GM11168 (cell line): Measurements from ENCODE around the gene EEFSEC.

Experiments used
- in situ Hi-C: fragments of 300-500 bp; cut with MboI; formaldehyde crosslinking; loops from one replicate; pipeline ENCODE4 v1.12.0; 2022; ENCODE audit warnings: low sequenced_read_pairs; ENCODE audit not compliant: unreplicated experiment

Gene EEFSEC, protein sequence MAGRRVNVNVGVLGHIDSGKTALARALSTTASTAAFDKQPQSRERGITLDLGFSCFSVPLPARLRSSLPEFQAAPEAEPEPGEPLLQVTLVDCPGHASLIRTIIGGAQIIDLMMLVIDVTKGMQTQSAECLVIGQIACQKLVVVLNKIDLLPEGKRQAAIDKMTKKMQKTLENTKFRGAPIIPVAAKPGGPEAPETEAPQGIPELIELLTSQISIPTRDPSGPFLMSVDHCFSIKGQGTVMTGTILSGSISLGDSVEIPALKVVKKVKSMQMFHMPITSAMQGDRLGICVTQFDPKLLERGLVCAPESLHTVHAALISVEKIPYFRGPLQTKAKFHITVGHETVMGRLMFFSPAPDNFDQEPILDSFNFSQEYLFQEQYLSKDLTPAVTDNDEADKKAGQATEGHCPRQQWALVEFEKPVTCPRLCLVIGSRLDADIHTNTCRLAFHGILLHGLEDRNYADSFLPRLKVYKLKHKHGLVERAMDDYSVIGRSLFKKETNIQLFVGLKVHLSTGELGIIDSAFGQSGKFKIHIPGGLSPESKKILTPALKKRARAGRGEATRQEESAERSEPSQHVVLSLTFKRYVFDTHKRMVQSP

GRCh38 chr3:128153156-128154041 lies at the start of gene EEFSEC:
Gene EEFSEC, plus strand, starts transcription at chr3:128153481. Its CDS starts 27 bp downstream, at chr3:128153508.
- in situ Hi-C loops: no loop called here

- in situ Hi-C loops: no loop called here
Measured at GRCh38 chr3:128107834-128108233, 45.4 kb upstream of the EEFSEC start.

DNA sequence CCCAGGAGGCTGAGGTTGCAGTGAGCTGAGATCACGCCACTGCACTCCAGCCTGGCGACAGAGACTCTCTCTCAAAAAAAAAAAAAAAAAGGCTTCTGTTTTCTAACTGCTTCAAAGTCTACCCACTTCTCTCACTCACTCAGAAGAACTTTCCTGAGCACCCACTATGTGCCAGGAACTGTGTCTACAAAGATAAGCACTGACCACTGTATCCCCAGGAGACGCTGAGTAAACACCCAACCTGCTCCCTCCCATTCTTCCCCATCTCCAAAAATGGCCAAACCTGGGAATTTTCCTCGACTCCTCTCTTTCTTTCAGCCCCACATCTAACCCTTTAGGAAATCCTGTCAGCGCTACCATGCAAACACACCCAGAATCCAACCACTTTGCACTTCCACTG lies 42.1 kb upstream of the EEFSEC start:
- in situ Hi-C loops: no loop called here

- in situ Hi-C loops: no loop called here
Measured at GRCh38 chr3:128112357-128112968, 40.8 kb upstream of the EEFSEC start.

- in situ Hi-C loops: no loop called here
Measured at GRCh38 chr3:128113817-128114794, 39.2 kb upstream of the EEFSEC start.

DNA sequence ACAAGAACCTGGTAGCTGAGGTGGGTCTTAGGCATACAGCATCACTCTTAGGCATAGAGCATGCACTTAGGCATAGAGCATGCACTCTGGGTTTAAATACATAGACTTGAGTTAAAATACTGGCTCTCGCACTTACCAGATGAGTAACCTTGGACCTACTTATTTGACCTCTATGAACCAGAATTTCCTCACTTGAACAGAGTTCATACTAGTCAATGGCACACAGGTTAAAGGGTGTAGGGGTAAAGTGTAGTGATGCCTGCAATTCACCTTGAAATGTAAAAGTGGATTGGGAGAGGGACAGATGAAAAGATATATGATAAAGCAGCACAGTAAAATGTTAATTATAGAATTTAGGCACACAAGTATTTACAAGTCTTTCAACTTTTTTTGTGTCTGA lies 31.3 kb upstream of the EEFSEC start:
- in situ Hi-C loops: no loop called here

- in situ Hi-C loops: no loop called here
Measured at GRCh38 chr3:128123156-128123537, 30.1 kb upstream of the EEFSEC start.

GRCh38 chr3:128123538-128124368 lies 29.5 kb upstream of the EEFSEC start, which contains the start of gene RUVBL1:
Gene RUVBL1, minus strand, starts transcription at chr3:128123812. Its CDS starts 88 bp downstream, at chr3:128123724.
- in situ Hi-C loops: no loop called here

DNA sequence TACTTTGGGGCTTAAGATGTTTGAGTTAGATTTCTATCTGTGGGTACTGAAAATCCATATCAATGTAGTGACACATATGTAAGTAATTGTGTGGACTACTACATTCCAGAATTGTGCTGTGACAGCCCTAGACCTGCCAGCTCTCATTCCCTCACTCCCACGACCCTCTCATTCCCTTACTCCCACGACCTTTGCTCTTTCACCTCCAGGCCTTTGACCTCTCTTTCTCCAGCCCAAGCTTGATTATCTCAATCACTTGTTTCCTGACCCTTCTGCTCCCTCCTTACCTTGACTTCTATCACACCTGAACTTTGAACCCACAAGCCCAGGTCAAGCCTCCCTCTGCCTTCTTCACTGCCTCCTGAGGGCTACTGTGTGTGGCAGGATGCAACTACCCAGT lies 26.0 kb upstream of the EEFSEC start:
- in situ Hi-C loops: no loop called here

- in situ Hi-C loops: no loop called here
Measured at GRCh38 chr3:128128251-128128650, 25.0 kb upstream of the EEFSEC start.

GRCh38 chr3:128131897-128132646 lies 21.2 kb upstream of the EEFSEC start:
- in situ Hi-C loops: no loop called here

- in situ Hi-C loops: no loop called here
Measured at GRCh38 chr3:128133273-128133883, 19.9 kb upstream of the EEFSEC start.

GRCh38 chr3:128143496-128143895 lies 9.8 kb upstream of the EEFSEC start:
- in situ Hi-C loops: no loop called here

DNA sequence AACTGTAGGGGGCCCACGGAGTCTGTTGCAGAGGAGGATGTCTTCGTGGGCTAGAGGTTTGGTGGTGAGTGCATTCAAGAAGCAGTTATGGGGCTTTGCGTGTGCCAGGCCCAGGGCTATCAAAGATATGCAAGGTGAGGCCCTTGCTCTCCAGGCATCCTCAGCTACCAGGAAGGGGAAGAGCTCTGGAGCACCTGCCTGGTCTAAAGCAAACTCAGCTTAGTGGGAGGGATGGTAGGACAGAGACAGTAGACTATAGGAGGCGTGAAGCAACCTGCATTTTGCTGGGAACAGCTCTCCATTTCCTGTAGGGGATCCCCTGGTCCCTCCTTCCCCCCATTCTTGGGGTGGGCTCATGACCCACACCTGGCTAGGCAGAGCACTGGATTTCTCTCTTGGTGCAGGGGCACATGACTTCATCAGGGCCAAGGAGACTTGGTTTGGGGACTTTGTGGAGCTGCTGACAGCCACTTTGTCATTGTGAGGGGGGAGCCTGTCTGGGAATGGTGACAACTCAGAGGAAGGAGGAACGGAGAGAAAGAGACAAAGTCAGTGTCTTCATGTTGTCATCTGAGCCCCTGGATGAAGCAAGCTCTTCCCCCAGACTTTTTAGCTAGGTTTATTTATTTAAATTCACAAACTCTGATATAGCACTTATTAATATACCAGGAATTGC lies 8.6 kb upstream of the EEFSEC start:
- in situ Hi-C loops: no loop called here

GRCh38 chr3:128145279-128145678 lies 8.0 kb upstream of the EEFSEC start:
- in situ Hi-C loops: no loop called here

GRCh38 chr3:128146201-128146600 lies 7.1 kb upstream of the EEFSEC start:
- in situ Hi-C loops: no loop called here

GRCh38 chr3:128149650-128150049 lies 3.6 kb upstream of the EEFSEC start:
- in situ Hi-C loops: no loop called here
